BE2C (cell line): ENCODE measurements around the gene ATP10D.

Source experiments
- DNase-seq: peaks from one replicate; pipeline ENCODE4 v3.0.0-alpha.2; 2020
- H3K27me3 ChIP-seq: fragments of 250-450 bp; sonication (Bioruptor Pico); 2 replicates; pipeline ENCODE4 v1.5.1; 2020; ENCODE audit warnings: mild to moderate bottlenecking
- H3K36me3 ChIP-seq: fragments of 250-450 bp; sonication (Bioruptor Pico); 2 replicates; pipeline ENCODE4 v1.5.1; 2020; ENCODE audit warnings: mild to moderate bottlenecking
- H3K4me1 ChIP-seq: fragments of 250-450 bp; sonication (Bioruptor Pico); 2 replicates; pipeline ENCODE4 v1.5.1; 2020
- H3K4me3 ChIP-seq: 2 replicates; pipeline ENCODE4 v1.5.1; 2011; ENCODE audit warnings: low read depth, low read length
- H3K9me3 ChIP-seq: fragments of 250-450 bp; sonication (Bioruptor Pico); 2 replicates; pipeline ENCODE4 v1.5.1; 2020
- CTCF ChIP-seq: IDR thresholded peaks from 2 replicates; pipeline ENCODE4 v1.5.1; 2012; ENCODE audit warnings: mild to moderate bottlenecking, low read depth, low read length

Gene ATP10D

GRCh38 chr4:47493238-47494123 lies 8.4 kb downstream of the ATP10D start:
- TF ChIP-seq CTCF = no peak
- H3K36me3 ChIP-seq = no peaks in the 10 kb centered on the region; the same call in 1 of the 2 replicates
- no peak for DNase-seq
- H3K4me3 ChIP-seq = no peak overlapping the region
- no peaks in the 10 kb centered on the region for H3K27me3 ChIP-seq
- no peaks in the 10 kb centered on the region for H3K9me3 ChIP-seq
- H3K4me1 ChIP-seq = peaks cover 6% of the 10 kb centered on the region

- no peak for DNase-seq
- TF ChIP-seq CTCF = no peak
- H3K27me3 ChIP-seq = no peaks in the 10 kb centered on the region
Measured at GRCh38 chr4:47494124-47494430, 9.0 kb downstream of the ATP10D start.

GRCh38 chr4:47498899-47499298 lies 13.8 kb downstream of the ATP10D start:
- Histone ChIP-seq H3K4me3 (no peak overlapping the region), H3K27me3 (no peaks in the 10 kb centered on the region), H3K9me3 (no peaks in the 10 kb centered on the region), H3K36me3 (no peaks in the 10 kb centered on the region), H3K4me1 (no peaks in the 10 kb centered on the region)
- no peak for TF ChIP-seq CTCF
- no peak for DNase-seq

More at GRCh38 chr4:47494124-47494430, 9.0 kb downstream of the ATP10D start:
- Histone ChIP-seq H3K9me3 (no peaks in the 10 kb centered on the region), H3K4me1 (peaks cover 6% of the 10 kb centered on the region), H3K36me3 (no peaks in the 10 kb centered on the region; the same call in 1 of the 2 replicates), H3K4me3 (no peak overlapping the region)

- H3K27me3 ChIP-seq = no peaks in the 10 kb centered on the region
- H3K9me3 ChIP-seq = no peaks in the 10 kb centered on the region
- H3K4me3 ChIP-seq = no peak overlapping the region
- no peaks in the 10 kb centered on the region for H3K4me1 ChIP-seq
- no peak for DNase-seq
- no peaks in the 10 kb centered on the region for H3K36me3 ChIP-seq
- TF ChIP-seq CTCF = no peak
Measured at GRCh38 chr4:47499700-47500099, 14.6 kb downstream of the ATP10D start.

GRCh38 chr4:47500776-47501175 lies 15.7 kb downstream of the ATP10D start:
- Histone ChIP-seq H3K9me3 (no peaks in the 10 kb centered on the region), H3K36me3 (no peaks in the 10 kb centered on the region), H3K4me3 (no peak overlapping the region), H3K27me3 (no peaks in the 10 kb centered on the region), H3K4me1 (no peaks in the 10 kb centered on the region)
- TF ChIP-seq CTCF = no peak
- DNase-seq = no peak

GRCh38 chr4:47505147-47505546 lies 20.1 kb downstream of the ATP10D start:
- DNase-seq = no peak
- TF ChIP-seq CTCF = no peak

More at GRCh38 chr4:47505147-47505546, 20.1 kb downstream of the ATP10D start:
- Histone ChIP-seq H3K4me3 (no peak overlapping the region), H3K36me3 (no peaks in the 10 kb centered on the region), H3K4me1 (no peaks in the 10 kb centered on the region; the same call in 1 of the 2 replicates), H3K9me3 (no peaks in the 10 kb centered on the region), H3K27me3 (no peaks in the 10 kb centered on the region)
